CD4-positive, alpha-beta T cell treated with Interleukin-17A for 4 hours (primary cell): ENCODE data around the gene PTPRK.

ENCODE experiments used
- DNase-seq: peaks from one replicate; pipeline ENCODE4 v3.0.0-alpha.2; 2020; ENCODE audit warnings: mixed read lengths

PTPRK gene

GRCh38 chr6:128520436-128521281, at the start of gene PTPRK:
Gene PTPRK, minus strand, starts transcription at chr6:128520599. Its CDS starts 241 bp downstream, at chr6:128520358.
- peak; percentile 90 for DNase-seq

GRCh38 chr6:128567029-128567428, 46.6 kb upstream of the PTPRK start:
- no peak for DNase-seq

GRCh38 chr6:128560966-128561365, 40.6 kb upstream of the PTPRK start:
- DNase-seq: no peak

DNA sequence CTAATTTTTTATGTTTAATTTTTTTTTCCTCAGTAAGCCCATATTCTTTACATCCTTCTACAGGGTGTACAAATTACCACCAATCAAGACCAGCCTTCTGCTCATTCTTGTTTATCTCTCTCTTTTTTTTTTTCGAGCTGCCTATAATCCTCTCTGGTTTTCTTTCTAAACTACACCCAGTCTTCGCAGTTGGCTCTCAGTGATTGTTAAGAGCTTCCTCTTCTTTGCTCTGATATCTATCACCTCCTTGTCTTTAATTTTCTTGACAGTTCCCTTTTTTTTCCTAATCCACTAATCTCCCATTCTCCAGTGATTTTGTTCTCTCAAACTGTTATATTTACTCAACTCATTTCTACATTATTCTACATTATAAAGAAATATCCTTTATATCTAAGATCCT, 38.5 kb upstream of the PTPRK start:
- DNase-seq: no peak

- no peak for DNase-seq
These were observed 37.6 kb upstream of the PTPRK start for GRCh38 chr6:128558021-128558420.

DNA sequence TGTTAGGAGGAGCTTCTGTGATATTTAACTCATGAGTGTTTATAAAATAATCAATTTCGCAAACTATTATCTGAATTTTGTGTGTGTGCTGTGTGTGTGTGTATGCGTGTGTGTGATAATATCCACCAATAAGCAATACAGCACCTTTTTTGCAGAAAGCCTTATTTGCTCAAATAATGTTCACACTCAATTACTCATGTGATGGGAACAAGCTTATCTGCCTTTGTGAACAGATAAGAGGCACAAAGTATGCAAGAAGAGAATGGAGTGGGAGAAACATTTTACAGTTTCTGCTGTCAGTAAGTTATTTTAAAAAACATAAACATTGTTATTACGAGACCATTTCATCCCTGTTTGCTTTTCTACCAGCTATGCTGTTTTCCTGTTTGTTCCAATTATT, 36.7 kb upstream of the PTPRK start:
- no peak for DNase-seq

GRCh38 chr6:128554302-128554701, 33.9 kb upstream of the PTPRK start:
- DNase-seq: no peak

DNA sequence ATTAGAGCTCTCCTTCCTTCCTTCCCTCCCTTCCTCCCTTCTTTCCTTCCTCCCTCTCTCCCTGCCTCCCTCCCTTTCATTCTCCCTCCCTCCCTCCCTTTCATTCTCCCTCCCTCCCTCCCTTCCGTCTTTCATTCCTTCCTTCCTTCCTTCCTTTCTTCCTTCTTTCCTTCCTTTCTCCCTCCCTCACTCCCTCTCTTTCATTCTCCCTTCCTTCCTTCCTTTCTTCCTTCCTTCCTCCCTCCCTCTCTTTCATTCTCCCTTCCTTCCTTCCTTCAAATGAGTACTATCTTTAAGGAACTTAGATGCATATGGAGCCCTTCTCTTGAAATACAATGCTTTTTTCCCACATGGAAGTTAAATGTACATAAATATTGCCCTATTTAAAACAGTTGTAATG, 20.9 kb upstream of the PTPRK start:
- DNase-seq: no peak

- DNase-seq: no peak
These were observed 18.4 kb upstream of the PTPRK start for GRCh38 chr6:128538763-128539162.

DNA sequence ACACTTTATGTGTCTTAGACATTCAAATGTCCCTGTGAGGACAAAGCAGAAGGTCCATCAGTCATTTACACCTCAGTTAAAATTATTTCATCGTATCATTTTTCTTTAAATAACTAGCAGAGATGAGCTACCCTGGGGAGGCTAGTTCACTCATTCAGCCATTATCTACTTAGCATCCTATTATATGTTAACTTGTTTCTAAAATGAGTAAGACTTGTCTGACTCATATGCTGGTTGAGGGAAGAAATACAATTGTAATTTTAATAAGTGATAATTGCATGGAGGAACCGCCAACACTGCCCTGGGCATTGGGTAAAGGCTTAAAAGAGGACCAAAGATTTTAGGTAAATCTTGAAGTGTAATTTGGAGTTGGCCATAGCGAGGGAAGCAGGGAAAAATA, 12.4 kb upstream of the PTPRK start:
- no peak for DNase-seq

DNA sequence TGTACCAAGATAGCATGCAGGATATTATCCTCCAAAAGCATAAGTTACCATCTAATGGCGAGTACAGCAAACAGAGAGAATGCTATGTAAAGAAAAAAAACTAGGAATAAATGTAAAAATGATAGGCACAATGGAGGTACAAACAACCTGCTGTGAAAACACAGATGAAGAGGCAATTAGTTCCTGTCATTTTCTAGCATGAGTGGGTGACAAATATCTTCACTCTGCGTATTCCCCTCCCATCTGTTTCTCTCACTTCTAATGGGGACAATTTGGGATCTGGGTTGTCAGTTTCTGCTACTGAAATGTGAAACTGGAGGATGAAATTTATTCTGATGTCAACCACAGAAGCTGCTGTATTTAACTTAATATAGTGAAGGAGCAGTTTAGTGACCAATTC, 11.7 kb upstream of the PTPRK start:
- no peak for DNase-seq

DNA sequence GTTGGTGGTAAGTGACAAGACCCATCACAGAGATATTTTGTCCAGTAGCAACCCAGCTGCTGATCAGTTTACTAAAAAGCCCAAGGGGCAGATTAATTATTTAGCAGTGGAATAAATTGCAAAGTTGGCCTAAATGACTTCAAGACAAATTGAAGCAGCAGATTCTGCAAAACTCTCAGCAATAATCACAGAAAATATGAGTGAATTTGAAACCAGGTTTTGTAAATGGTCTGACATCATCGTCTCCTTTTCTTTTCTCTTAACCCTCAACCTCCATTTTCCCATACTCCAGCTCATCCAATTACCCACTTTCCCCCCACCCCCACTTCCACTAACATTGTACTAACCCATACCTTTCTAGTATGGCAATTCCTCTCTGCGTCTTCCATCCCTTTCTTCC, 11.3 kb upstream of the PTPRK start:
- DNase-seq: no peak

GRCh38 chr6:128528241-128528640, 7.8 kb upstream of the PTPRK start:
- DNase-seq: no peak

- DNase-seq: no peak
These were observed 7.0 kb upstream of the PTPRK start for GRCh38 chr6:128527375-128527774.

DNA sequence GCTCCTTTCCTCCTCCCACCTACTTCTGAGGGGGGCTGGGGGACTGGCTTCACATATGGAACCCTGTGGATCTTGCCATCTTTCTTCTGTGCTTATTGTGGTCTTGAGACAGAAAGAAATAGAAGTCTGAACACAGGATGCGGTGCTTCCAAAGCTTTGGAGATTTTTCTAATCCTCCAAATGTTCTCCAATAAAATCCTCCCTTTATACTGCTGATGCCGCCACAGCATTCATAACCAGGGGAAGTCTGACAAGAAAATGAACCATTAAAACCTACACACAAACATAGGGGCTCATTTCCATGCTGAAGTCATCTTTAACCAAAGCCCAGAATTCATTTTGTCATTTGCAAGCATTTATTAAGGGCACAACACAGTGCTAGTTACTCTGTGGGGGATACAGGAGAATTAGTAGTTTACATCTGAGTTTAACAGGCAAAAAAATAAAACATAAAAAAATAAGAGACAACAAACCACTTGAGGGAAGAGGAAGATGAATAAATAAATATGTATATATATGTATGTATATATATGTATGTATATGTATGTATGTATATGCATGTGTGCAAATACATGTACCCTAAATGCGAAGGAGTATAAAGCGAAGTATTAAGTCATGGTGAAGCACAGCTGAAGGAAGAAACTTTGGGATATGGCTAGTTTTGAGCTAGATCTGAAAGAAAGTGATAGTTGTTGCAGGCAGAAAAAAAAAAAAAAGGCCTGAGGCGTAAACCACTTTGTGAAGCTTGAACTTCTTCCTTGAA, 5.9 kb upstream of the PTPRK start:
- no peak for DNase-seq

DNA sequence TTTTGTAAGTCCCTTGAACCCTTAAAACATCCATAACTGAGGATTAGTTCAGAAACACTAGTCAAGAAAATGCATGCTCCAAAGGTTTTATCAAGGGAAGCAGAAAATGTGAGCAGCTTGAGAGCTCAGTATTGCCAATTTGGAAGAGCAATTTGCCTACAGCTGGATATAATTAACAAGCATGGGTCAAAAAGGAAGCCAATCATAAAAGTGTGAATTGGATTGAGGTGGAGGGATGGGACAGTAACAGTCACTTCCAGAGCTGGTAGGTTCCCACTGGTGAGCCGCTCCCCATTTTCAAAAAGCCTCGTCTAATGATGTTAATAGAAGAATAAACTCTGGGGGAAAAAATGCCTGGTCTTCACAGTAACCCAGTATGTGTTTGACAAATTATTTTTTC, 5.0 kb upstream of the PTPRK start:
- DNase-seq: no peak

GRCh38 chr6:128521282-128521632, 858 bp upstream of the PTPRK start:
- DNase-seq: no peak

DNA sequence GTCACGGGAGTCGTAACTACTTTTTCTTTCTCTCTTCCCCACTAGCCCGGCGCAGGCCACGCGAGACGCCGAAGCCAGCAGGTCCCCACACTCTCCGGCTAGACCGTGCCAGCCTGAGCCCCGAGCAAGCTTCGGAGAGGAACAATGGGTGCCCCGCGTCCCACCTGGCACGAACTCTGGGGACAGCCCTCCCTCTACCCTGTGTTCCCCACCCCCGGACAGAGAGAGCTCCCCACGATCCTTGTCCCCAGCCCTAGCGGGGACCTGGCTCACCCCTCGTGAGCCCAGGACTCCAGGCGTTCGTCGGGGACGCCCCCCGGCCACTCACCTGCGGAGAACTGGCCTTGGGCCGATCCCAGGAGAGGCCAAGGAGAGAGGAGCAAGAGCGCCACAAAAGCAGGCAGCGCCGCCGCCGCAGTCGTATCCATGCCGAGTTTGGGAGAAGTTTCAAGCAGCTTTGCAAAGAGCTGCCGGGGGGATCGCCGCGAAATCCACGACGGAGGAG, 416 bp downstream of the PTPRK start:
- peak; percentile 47 for DNase-seq

- peak; percentile 33 for DNase-seq
These were observed 1.1 kb downstream of the PTPRK start for GRCh38 chr6:128519132-128519930.

DNA sequence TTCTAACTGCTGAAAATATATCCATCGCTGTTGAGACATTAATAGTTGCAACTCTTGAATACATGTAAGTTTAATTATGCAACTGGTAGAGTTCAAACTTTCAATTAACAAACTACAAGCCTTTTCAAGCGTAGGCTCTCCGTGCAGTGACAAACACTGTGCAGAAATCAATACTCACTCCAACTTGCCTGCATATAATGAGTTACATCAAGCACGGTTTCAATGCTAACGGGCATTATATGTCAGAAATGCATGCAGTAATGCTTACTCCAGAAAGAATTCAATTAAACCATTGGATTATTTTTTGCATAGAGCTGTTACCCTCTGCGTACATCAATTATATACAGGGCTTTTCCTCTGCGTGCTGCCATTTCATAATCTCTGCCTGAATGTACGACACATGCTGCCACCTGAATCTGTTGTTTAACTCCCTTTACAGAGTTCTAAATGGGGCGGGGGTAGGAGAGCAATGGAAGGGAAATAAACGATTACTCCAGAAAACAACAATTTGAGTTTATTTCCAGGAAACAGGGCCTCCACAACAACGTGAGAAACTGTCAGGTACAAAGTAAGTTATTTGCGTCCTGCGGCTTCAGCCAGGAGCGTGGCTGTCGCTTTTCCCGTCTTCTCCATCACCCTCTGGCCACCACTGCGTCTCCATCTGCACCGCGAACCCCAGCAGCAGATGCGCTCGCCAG, 1.8 kb downstream of the PTPRK start:
- DNase-seq: no peak

DNA sequence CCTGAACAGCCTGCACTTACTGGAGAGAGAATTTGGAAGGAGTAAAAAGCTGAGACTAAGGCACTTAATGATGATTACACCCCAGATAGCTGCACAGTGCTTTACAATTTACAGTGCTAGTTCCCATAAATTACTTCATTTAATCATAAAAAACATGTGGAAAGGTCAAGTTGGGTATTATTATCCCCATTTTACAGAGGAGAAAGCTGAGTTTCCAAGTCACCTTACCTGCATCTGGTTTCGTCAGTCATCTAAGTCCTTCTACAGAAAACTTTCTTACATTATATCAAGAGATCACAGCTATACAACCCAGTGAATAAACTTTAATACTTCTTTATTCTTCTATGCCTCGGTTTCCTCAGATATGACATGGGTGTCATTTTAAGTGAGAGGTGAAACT, 3.3 kb downstream of the PTPRK start:
- DNase-seq: no peak

GRCh38 chr6:128516514-128516898, 3.9 kb downstream of the PTPRK start:
- no peak for DNase-seq
